ENCODE data around the gene TYW1.

- TF ChIP-seq CTCF (IDR thresholded peaks at IDR 0.05) (no peak), POLR2AphosphoS5 (IDR thresholded peaks at IDR 0.05) (no peak)
These were observed 37.9 kb upstream of the TYW1 start for GRCh38 chr7:66958538-66959350.

Measured in prostate gland (tissue), 2 donors.